SU-DHL-6 (cell line): Measurements from ENCODE around the gene HCAR1.

Experiments
- H2AFZ ChIP-seq: fragments of 200-600 bp; sonication (generic); 2 replicates; pipeline ENCODE4 v1.6.1; 2014; ENCODE audit warnings: low read depth, mild to moderate bottlenecking, moderate library complexity, mixed read lengths, antibody characterized with exemption, low read length; ENCODE audit not compliant: severe bottlenecking
- H3F3A ChIP-seq: fragments of 200-600 bp; shearing (Covaris generic); 2 replicates; pipeline ENCODE4 v1.6.0; 2016; ENCODE audit warnings: antibody characterized with exemption, mild to moderate bottlenecking; ENCODE audit not compliant: insufficient read depth
- H3K27ac ChIP-seq: fragments of 200-600 bp; sonication (generic); 2 replicates; pipeline ENCODE4 v1.5.1; 2016; ENCODE audit warnings: low read depth, mild to moderate bottlenecking, low read length, moderate library complexity, mixed read lengths
- H3K27me3 ChIP-seq: fragments of 200-600 bp; sonication (generic), shearing (Covaris generic); 2 replicates; pipeline ENCODE4 v1.6.0; 2014; ENCODE audit warnings: mild to moderate bottlenecking, low read length
- H3K36me3 ChIP-seq: fragments of 200-600 bp; sonication (generic); 2 replicates; pipeline ENCODE4 v1.6.1; 2014; ENCODE audit warnings: mild to moderate bottlenecking, low read length, mixed read lengths
- H3K4me2 ChIP-seq: fragments of 300-600, 200-600 bp; shearing (Covaris generic), sonication (generic); 2 replicates; pipeline ENCODE4 v1.6.0; 2014; ENCODE audit warnings: low read length, low read depth, mild to moderate bottlenecking; ENCODE audit not compliant: poor library complexity, severe bottlenecking
- H3K4me3 ChIP-seq: fragments of 200-600 bp; sonication (generic); 2 replicates; pipeline ENCODE4 v1.5.1; 2014; ENCODE audit warnings: antibody characterized with exemption, low read length, mild to moderate bottlenecking, mixed read lengths; ENCODE audit not compliant: insufficient read depth, poor library complexity, severe bottlenecking
- H3K79me2 ChIP-seq: fragments of 200-600 bp; sonication (generic); 2 replicates; pipeline ENCODE4 v1.6.1; 2014; ENCODE audit warnings: mild to moderate bottlenecking, low read length, moderate library complexity; ENCODE audit not compliant: insufficient read depth
- H3K9ac ChIP-seq: fragments of 200-600 bp; sonication (generic); 2 replicates; pipeline ENCODE4 v1.7.0; 2014; ENCODE audit warnings: mild to moderate bottlenecking, low read length
- H3K9me2 ChIP-seq: fragments of 200-600 bp; sonication (generic); replicated peaks from 2 replicates; pipeline ENCODE4 v1.6.1; 2014; ENCODE audit warnings: low read length; ENCODE audit not compliant: insufficient read depth
- H3K9me3 ChIP-seq: fragments of 200-600 bp; sonication (generic); 2 replicates; pipeline ENCODE4 v1.6.1; 2014; ENCODE audit warnings: low read length, mixed read lengths; ENCODE audit not compliant: insufficient read depth
- H4K20me1 ChIP-seq: fragments of 200-600 bp; sonication (generic); 2 replicates; pipeline ENCODE4 v1.6.1; 2014; ENCODE audit warnings: low read depth, mild to moderate bottlenecking, antibody characterized with exemption, low read length, moderate library complexity, mixed read lengths
- EZH2phosphoT487 ChIP-seq: fragments of 200-600 bp; sonication (generic), shearing (Covaris generic); conservative IDR thresholded peaks from 2 replicates; pipeline ENCODE4 v1.6.1; 2018; ENCODE audit warnings: mild to moderate bottlenecking, antibody characterized with exemption, low read length, moderate library complexity, mixed read lengths
- TF ChIP-seq, protein P1 (sequence below): fragments of 200-600 bp; sonication (generic); IDR thresholded peaks from one replicate; pipeline ENCODE4 v1.5.1; 2017; ENCODE audit warnings: antibody characterized with exemption, mild to moderate bottlenecking, low read length, moderate library complexity; ENCODE audit not compliant: insufficient read depth, poor library complexity, severe bottlenecking

HCAR1 gene

DNA sequence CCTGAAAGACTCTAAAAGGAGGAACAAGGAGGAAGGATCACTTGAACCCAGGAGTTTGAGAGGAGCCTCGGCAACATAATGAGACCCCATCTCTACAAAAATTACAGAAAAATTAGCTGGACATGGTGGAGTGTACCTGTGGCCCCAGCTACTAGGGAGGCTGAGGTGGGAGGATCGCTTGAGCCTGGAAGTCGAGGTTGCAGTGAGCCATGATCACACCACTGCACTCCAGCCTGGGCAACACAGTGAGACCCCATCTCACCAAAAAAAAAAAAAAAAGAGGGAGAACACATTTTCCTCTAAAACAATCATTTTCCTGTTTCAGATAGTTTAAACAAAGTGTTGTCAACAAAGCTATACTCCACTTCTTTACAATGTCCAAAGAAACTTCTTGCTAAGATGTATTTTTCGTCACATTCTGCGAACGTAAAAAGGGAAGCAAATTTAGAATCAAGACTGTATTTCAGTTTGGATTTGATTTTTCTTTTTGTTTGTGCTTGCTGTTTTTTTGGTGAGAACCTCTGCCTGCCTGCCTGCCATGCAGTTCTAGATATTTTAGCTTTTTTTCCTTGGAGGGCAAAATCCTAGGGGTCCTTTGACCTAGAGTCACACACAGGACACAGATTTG, 5.1 kb downstream of the HCAR1 start:
- H3K9ac ChIP-seq: no peak overlapping the region
- H4K20me1 ChIP-seq: no peaks in the 10 kb centered on the region
- no peak overlapping the region for H3K4me3 ChIP-seq
- no peaks in the 10 kb centered on the region for H3K9me3 ChIP-seq
- no peaks in the 10 kb centered on the region for H3K27me3 ChIP-seq
- no peak for TF ChIP-seq EZH2phosphoT487
- TF ChIP-seq, protein P1, sequence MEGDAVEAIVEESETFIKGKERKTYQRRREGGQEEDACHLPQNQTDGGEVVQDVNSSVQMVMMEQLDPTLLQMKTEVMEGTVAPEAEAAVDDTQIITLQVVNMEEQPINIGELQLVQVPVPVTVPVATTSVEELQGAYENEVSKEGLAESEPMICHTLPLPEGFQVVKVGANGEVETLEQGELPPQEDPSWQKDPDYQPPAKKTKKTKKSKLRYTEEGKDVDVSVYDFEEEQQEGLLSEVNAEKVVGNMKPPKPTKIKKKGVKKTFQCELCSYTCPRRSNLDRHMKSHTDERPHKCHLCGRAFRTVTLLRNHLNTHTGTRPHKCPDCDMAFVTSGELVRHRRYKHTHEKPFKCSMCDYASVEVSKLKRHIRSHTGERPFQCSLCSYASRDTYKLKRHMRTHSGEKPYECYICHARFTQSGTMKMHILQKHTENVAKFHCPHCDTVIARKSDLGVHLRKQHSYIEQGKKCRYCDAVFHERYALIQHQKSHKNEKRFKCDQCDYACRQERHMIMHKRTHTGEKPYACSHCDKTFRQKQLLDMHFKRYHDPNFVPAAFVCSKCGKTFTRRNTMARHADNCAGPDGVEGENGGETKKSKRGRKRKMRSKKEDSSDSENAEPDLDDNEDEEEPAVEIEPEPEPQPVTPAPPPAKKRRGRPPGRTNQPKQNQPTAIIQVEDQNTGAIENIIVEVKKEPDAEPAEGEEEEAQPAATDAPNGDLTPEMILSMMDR: no peak
- no peaks in the 10 kb centered on the region for H3K79me2 ChIP-seq
- H3K4me2 ChIP-seq: no peak overlapping the region
- no peak overlapping the region for H3K27ac ChIP-seq
- H3K9me2 ChIP-seq: no peaks in the 10 kb centered on the region
- H3F3A ChIP-seq: no peaks in the 10 kb centered on the region
- no peaks in the 10 kb centered on the region for H3K36me3 ChIP-seq
- H2AFZ ChIP-seq: no peak overlapping the region

DNA sequence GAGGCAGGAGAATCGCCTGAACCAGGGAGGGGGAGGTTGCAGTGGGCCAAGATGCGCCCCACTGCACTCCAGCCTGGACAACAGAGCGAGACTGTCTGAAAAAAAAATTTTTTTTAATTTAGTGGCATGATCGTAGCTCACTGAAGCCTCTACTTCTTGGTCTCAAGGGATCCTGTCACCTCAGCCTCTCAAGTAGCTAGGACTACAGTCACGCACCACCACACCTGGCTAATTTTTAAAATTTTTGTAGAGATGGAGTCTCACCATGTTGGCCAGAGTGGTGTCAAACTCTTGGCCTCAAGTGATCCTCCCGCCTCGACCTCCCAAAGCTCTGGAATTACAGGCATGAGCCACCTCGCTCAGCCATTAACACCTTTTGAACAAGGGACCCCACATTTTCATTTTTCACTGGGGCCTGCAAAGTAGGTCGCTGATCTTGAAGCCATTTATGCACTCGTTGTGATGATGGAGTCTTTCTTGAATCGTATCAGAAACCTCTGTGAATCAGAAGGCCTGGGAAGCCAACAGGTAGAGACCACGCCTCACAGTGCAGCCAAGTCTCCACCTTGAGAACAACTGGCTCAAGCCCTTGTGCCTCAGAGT, 5.9 kb downstream of the HCAR1 start:
- no peak overlapping the region for H3K9ac ChIP-seq
- H3K9me3 ChIP-seq: no peaks in the 10 kb centered on the region
- H3K4me2 ChIP-seq: no peak overlapping the region
- H3K79me2 ChIP-seq: no peaks in the 10 kb centered on the region
- H2AFZ ChIP-seq: no peak overlapping the region
- H3F3A ChIP-seq: no peaks in the 10 kb centered on the region
- no peaks in the 10 kb centered on the region for H3K36me3 ChIP-seq
- no peaks in the 10 kb centered on the region for H3K9me2 ChIP-seq
- no peak overlapping the region for H3K27ac ChIP-seq
- H4K20me1 ChIP-seq: no peaks in the 10 kb centered on the region
- H3K27me3 ChIP-seq: no peaks in the 10 kb centered on the region
- TF ChIP-seq, protein P1: no peak
- TF ChIP-seq EZH2phosphoT487: no peak
- no peak overlapping the region for H3K4me3 ChIP-seq

DNA sequence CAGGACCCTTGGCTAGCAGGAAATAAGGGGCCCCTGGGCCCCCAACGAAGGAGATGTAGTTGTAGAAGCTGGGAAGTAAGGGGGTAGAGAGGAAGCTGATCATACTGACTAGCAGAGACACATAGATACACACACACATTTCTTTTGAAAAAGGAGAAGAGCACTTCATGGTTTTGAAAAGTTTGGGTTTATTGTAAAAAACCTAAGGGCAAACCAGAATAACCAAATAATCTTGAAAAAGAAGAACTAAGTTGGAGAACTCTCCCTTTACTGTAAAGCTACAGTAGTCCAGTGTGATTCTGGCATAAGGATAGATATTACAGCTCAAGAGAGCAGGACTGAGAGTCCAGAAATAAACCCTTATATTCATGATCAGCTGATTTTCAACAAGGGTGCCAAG, 8.3 kb downstream of the HCAR1 start:
- H3K27ac ChIP-seq: no peak overlapping the region
- no peaks in the 10 kb centered on the region for H4K20me1 ChIP-seq
- no peaks in the 10 kb centered on the region for H3K9me2 ChIP-seq
- no peaks in the 10 kb centered on the region for H3K9me3 ChIP-seq
- TF ChIP-seq EZH2phosphoT487: no peak
- TF ChIP-seq, protein P1: no peak
- H3K79me2 ChIP-seq: no peaks in the 10 kb centered on the region
- no peak overlapping the region for H3K4me3 ChIP-seq
- H3K36me3 ChIP-seq: no peaks in the 10 kb centered on the region
- no peaks in the 10 kb centered on the region for H3F3A ChIP-seq
- no peak overlapping the region for H3K9ac ChIP-seq
- no peaks in the 10 kb centered on the region for H3K27me3 ChIP-seq
- no peak overlapping the region for H3K4me2 ChIP-seq
- no peak overlapping the region for H2AFZ ChIP-seq
